Measurements from ENCODE around the gene PLXNA2.

Gene PLXNA2

DNA sequence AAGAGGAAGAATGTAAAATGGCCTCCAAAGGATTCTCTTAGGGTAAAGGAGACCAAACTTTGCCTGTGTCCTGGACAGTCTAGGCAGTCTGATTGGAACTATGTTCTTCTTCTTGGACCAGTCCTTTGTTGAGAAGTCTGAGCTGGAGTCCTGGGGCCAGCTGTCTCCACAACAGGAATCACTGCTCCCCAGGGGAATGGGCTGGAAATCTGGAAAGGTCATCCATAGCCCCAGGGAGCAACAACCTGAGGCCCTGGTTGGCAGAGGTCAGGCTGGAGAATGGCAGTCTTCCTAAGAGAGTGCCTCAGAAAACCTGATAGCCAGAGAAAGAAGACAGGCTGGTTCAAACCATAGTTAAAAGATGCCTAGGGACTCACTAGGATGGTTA lies 68.7 kb downstream of the PLXNA2 start:
- DNase-seq: no peak

- no peak for DNase-seq
These were observed 69.3 kb downstream of the PLXNA2 start for GRCh38 chr1:208174731-208175507.

DNA sequence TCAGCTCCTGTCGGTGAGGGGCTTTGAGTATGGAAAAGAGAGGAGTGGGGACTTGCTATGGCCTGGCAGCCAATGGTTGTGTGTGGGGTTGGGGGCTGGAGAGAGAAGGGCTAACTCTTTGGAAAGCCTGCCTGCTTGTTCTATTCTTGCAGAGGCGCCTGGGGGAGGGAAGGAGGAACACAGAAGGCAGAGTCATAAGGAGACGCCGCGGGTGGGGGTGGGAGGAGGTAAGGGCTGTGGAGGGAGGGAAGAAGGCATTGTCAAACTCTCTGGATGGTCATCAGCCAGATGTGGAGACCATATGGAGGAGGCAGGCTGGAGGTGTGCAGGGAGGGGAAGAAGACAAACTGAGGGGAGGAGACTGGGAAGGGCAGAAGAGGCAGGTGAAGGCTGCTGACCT lies 70.0 kb downstream of the PLXNA2 start:
- no peak for DNase-seq

GRCh38 chr1:208173749-208174148 lies 70.4 kb downstream of the PLXNA2 start:
- no peak for DNase-seq

GRCh38 chr1:208172423-208173145 lies 71.6 kb downstream of the PLXNA2 start:
- no peak for DNase-seq

DNA sequence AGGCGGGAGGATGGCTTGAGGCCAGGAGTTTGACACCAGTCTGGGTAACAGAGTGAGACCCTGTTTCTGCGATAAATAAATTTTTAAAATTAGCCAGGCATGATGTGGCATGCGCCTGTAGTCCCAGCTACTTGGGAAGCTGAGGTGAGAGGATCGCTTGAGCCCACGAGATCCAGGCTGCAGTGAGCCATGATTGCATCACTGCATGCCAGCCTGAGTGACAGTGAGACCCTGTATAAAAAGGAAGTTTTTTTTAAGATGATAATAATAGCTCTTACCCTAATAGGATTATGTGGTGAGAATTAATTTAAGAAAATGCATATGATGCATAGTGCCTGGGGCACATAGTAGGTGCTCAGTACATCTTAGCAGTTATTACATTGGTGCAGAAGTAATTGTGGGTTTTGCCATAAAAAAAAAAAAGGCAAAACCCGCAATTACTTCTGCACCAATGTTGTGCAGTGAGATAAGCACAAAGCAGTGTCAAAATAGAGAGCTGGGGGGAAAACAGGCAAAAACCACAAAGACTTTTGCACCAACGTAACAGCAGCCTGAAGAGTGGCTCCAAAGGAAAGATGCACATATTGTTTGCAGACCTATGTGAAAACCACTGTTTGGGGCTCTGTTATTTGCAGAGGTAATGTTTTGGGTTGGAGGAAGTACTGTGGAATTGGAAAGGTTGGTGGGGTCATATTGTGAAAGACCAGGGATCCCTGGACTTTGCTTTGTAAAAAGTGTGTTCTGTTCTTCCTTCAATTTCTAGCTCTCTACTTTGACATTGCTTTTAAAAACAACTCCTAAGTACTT lies 72.4 kb downstream of the PLXNA2 start:
- DNase-seq: no peak

DNA sequence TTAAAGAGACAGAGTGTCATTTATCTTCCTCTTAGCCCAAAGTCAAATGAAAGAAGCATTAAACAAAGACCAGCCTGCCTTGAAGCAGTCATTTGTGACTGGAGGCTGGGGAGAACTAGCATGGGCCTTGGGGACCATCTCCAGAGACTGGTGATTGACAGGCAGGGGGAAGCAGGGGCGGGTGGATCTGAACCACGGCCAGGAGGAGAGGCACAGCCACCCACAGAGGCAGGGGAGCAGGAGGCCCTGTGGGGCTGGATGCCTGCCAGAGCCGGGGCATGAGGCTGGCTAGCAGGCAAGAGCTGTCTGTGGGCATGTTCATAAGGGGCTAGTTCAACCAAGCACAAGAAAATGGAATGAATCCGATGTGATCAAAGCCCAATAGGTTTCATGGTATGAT lies 73.9 kb downstream of the PLXNA2 start:
- DNase-seq: no peak

DNA sequence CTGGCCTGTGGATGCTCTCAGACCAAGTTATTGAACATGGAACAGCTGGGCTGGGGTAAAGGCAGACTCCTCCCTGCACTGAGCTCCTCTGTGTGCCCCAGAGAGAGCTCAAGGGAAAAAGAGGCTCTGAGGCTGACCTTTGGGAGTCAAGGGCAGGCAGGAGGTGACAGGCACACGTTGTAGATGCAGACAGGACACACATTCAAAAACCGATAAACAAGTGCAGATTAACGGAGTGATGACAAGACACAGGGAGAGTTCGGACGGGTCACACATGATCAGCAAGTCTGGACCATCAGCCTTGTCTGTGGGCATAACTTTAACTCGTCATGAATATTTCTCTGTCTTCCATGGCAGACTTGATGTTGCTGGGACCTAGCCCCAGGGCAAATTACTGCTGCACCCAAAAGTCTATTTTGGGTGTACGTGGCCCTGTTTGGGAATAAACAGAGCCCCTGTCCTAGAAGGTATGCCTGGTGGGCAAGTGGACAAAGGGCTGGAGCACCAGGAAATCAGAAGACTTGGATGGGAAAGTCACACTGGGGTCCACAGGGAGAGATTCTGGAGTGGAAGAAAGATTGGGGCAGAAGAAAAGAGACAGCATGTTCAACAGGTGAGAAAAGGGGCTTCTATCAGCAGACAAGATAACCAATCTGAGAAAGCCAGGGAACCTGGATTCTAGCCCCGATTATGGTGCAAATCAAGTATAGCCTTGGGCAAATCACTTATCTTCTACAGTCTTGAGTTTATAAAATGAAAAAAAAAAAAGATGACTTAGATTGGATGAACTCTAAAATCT lies 74.9 kb downstream of the PLXNA2 start:
- DNase-seq: no peak

DNA sequence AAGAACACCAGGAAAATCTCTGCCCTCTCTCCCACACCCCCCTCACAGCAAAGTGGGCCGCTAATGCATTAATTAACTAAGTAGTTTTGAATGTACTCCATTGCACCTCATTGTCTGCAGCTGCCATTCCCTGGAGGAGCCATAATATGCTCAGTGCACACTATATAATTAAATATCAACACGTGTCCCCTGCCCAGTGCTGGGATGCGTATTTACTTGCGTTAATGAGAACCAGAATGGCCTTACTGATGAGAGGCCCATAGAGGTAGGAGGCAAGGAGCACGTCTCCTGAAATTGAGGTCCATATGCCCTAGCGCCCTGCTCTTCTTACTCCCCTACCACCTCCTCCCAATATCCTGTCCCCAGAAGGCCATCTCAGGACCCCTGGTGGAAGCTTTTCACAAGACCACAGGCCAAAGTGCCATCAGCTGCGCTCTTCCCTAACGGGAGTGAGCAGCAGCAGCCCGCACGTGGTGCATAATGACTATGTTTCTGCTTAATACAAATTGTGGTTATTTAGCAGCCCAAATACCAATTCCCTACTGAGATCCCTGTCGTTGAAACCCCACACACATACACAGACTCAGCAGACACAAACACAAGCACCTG lies 76.8 kb downstream of the PLXNA2 start:
- DNase-seq: no peak

DNA sequence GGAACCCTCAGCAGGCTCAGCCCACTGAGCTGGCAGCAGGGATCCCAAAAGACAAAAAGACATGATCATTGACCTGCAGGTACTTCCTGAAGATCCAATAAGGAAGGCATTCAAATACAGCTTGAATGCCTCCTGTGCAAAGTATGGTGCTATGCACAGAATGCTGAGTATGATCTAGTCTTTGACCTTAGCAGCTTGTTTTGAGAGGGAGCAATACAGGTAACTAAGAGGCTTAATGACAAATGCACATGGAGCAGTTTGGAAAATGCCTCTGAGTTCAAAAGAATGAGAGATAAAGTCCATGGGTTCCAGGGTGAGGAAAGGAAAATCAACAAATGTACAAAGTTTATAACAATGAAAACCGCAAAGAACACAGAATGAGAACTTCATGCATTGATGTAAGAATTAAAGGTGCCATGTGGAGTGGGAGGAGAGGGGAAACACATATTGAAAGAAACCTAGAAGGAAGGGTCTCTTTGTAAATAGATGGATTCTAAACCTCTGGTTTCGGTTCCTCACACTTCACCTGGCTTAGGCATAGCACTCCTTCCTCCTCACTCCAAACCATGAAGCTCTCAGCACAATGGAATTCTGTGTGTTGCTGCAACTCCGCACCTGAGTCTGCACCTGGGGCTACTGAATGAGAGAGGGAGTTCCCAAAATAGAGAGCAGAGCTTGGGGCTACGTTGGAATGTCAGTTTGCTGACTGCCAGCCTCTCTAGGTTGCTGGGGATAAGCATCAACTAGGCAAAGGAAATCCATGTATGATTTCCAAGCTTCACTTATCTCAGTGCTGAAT lies 77.6 kb downstream of the PLXNA2 start:
- DNase-seq: no peak

GRCh38 chr1:208165659-208166058 lies 78.5 kb downstream of the PLXNA2 start:
- no peak for DNase-seq

GRCh38 chr1:208164609-208165008 lies 79.6 kb downstream of the PLXNA2 start:
- no peak for DNase-seq

GRCh38 chr1:208163539-208163938 lies 80.6 kb downstream of the PLXNA2 start:
- DNase-seq: no peak

- no peak for DNase-seq
These were observed 81.3 kb downstream of the PLXNA2 start for GRCh38 chr1:208162903-208163302.

DNA sequence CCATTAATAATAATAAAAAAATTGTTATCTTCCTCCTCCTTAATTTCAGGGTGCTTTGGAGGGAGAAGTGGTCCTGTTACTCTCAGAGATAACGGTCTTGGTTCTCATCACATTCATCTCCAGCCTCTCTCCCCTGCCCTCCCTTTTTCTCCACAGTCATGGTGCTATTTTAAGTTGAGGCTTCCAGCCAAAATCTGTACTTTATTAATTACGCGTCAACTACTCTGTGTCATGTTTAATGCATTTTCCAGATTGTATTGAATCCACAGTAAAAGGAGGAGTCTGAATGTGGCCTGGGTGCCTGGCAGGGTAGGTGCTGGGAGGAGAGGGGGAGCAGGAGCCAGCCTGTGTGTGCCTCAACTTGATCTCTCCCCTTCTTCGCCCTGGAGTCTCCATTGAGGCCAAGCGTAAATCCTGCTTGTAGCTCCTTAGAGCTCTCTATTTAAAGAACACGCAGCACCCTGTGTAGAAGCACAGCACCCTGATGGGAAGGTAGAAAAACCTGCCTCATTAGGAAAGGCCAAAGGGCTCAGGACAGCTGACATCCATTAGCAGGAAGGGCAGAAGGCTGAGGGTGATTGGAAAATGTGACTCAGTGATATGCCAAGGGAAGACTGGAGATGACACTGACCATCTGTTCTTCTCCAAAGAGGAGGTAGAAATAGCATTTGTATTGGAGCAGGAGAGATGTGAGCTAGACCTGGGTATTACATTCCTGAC lies 82.4 kb downstream of the PLXNA2 start:
- DNase-seq: no peak

GRCh38 chr1:208161005-208161404 lies 83.2 kb downstream of the PLXNA2 start:
- no peak for DNase-seq

GRCh38 chr1:208160259-208160819 lies 83.8 kb downstream of the PLXNA2 start:
- no peak for DNase-seq

GRCh38 chr1:208159555-208160258 lies 84.5 kb downstream of the PLXNA2 start:
- no peak for DNase-seq

- no peak for DNase-seq
These were observed 85.3 kb downstream of the PLXNA2 start for GRCh38 chr1:208158640-208159554.

All from T1000 (cell line).